ENCODE measurements around the gene SMAD3.

The SMAD3 gene

GRCh38 chr15:67172172-67172571 is 106.8 kb downstream of the SMAD3 start:
- no peak for DNase-seq

- no peak for DNase-seq
These were observed 107.6 kb downstream of the SMAD3 start for GRCh38 chr15:67173005-67173404.

GRCh38 chr15:67173786-67174185 is 108.4 kb downstream of the SMAD3 start:
- no peak for DNase-seq

- no peak for DNase-seq
These were observed 109.0 kb downstream of the SMAD3 start for GRCh38 chr15:67174446-67174845.

GRCh38 chr15:67174864-67175573 is 109.6 kb downstream of the SMAD3 start:
- no peak for DNase-seq

GRCh38 chr15:67175643-67176071 is 110.3 kb downstream of the SMAD3 start:
- DNase-seq: peak; percentile 80 to 85

GRCh38 chr15:67176195-67176971 is 111.0 kb downstream of the SMAD3 start:
- no peak for DNase-seq

- DNase-seq: peak; percentile 17 to 22
These were observed 112.3 kb downstream of the SMAD3 start for GRCh38 chr15:67177752-67178151.

GRCh38 chr15:67178569-67179210 is 113.3 kb downstream of the SMAD3 start:
- no peak for DNase-seq

- DNase-seq: no peak
These were observed 114.1 kb downstream of the SMAD3 start for GRCh38 chr15:67179411-67179995.

- no peak for DNase-seq
These were observed 114.6 kb downstream of the SMAD3 start for GRCh38 chr15:67180035-67180434.

GRCh38 chr15:67180514-67181191 is 115.3 kb downstream of the SMAD3 start:
- DNase-seq: no peak

GRCh38 chr15:67181221-67181639 is 115.8 kb downstream of the SMAD3 start:
- no peak for DNase-seq

- no peak for DNase-seq
These were observed 118.2 kb downstream of the SMAD3 start for GRCh38 chr15:67183443-67184169.

GRCh38 chr15:67184208-67184925 is 119.0 kb downstream of the SMAD3 start:
- DNase-seq: no peak

GRCh38 chr15:67185051-67185450 is 119.6 kb downstream of the SMAD3 start:
- no peak for DNase-seq

GRCh38 chr15:67185621-67186225 is 120.3 kb downstream of the SMAD3 start:
- peak in 1 of 2 experiments; percentile 30 for DNase-seq

- peak; percentile 19 to 30 for DNase-seq
These were observed 120.8 kb downstream of the SMAD3 start for GRCh38 chr15:67186226-67186649.

- DNase-seq: no peak
These were observed 121.3 kb downstream of the SMAD3 start for GRCh38 chr15:67186688-67187087.

GRCh38 chr15:67187351-67187854 is 122.0 kb downstream of the SMAD3 start:
- no peak for DNase-seq
